ENCODE results near the gene SNX15.

Gene SNX15

DNA sequence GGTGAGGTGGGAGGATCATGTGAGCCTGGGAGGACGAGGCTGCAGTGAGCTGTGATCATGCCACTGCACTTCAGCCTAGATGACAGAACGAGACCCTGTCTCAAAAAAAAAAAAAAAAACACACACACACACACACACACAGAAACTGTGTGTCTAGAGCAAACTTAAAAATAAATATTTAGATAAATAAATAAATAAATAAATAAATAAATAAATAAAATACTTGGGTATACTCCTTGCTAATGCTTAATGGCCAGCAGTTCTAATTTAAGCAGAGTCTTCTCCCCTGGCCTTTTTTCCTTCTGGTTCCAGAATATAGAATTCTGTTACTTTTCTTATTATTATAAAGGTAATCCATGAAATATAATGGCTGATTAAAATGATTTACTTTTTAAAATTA is 18.4 kb upstream of the SNX15 start:
- Histone ChIP-seq H3K4me3 (replicated peaks; ENCODE audit: insufficient read depth, low read length) (no peak overlapping the region), H3K27me3 (ENCODE audit: insufficient read depth, poor library complexity, severe bottlenecking) (no peaks in the 10 kb centered on the region), H3K27ac (replicated peaks) (no peak overlapping the region)
- no peak for DNase-seq (ENCODE audit: low read depth in 1 of 2, low spot score in 1 of 2)
- no peak for TF ChIP-seq SPI1 (IDR thresholded peaks at IDR 0.05; ENCODE audit: borderline replicate concordance, low read depth)
- TF ChIP-seq POLR2AphosphoS5 (IDR thresholded peaks at IDR 0.05; ENCODE audit: low read depth), result no peak
- TF ChIP-seq, protein P1, sequence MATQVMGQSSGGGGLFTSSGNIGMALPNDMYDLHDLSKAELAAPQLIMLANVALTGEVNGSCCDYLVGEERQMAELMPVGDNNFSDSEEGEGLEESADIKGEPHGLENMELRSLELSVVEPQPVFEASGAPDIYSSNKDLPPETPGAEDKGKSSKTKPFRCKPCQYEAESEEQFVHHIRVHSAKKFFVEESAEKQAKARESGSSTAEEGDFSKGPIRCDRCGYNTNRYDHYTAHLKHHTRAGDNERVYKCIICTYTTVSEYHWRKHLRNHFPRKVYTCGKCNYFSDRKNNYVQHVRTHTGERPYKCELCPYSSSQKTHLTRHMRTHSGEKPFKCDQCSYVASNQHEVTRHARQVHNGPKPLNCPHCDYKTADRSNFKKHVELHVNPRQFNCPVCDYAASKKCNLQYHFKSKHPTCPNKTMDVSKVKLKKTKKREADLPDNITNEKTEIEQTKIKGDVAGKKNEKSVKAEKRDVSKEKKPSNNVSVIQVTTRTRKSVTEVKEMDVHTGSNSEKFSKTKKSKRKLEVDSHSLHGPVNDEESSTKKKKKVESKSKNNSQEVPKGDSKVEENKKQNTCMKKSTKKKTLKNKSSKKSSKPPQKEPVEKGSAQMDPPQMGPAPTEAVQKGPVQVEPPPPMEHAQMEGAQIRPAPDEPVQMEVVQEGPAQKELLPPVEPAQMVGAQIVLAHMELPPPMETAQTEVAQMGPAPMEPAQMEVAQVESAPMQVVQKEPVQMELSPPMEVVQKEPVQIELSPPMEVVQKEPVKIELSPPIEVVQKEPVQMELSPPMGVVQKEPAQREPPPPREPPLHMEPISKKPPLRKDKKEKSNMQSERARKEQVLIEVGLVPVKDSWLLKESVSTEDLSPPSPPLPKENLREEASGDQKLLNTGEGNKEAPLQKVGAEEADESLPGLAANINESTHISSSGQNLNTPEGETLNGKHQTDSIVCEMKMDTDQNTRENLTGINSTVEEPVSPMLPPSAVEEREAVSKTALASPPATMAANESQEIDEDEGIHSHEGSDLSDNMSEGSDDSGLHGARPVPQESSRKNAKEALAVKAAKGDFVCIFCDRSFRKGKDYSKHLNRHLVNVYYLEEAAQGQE (IDR thresholded peaks at IDR 0.05; ENCODE audit: insufficient replicate concordance, low read depth), result no peak
- TF ChIP-seq, protein P2, sequence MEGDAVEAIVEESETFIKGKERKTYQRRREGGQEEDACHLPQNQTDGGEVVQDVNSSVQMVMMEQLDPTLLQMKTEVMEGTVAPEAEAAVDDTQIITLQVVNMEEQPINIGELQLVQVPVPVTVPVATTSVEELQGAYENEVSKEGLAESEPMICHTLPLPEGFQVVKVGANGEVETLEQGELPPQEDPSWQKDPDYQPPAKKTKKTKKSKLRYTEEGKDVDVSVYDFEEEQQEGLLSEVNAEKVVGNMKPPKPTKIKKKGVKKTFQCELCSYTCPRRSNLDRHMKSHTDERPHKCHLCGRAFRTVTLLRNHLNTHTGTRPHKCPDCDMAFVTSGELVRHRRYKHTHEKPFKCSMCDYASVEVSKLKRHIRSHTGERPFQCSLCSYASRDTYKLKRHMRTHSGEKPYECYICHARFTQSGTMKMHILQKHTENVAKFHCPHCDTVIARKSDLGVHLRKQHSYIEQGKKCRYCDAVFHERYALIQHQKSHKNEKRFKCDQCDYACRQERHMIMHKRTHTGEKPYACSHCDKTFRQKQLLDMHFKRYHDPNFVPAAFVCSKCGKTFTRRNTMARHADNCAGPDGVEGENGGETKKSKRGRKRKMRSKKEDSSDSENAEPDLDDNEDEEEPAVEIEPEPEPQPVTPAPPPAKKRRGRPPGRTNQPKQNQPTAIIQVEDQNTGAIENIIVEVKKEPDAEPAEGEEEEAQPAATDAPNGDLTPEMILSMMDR (IDR thresholded peaks at IDR 0.05; ENCODE audit: insufficient read depth, low read length), result no peak
- TF ChIP-seq GABPA (IDR thresholded peaks at IDR 0.05; ENCODE audit: low read depth), result no peak

DNA sequence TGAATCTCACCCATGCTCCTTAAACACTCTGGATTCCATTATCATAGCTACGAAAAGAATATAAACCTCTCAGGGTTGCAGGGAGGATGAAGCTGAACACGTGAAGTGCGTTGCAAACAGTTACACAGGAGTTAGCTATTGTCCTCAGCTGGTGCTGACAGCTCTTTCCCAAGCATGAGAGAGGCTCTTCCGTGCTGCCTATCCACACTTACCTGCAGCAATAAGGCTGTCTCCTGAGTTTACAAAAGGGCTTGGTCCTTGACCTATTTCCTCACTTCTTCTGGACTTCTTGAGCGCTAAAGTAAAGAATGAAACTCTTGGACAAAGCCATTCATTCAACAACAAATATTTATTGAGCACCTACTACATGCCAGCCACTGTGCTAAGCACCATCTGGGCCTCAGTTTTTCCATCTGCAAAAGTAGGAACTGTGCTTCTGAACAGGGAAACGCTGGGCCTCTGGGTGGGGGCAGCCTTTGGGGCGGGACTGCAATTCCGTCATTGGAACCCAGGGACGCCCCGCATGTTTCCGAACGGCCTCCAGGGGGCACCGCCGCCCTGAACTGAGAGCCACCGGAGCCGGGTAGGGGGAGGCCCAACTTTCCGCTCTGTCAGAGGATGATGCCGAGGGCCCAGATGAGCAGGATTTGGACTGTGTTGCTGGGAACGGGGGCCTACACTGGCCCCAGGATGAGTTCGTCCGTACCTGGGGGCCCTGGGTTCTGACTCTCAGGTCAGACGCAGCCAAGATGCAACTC is 13.9 kb upstream of the SNX15 start:
- Histone ChIP-seq H3K4me3 (replicated peaks; ENCODE audit: insufficient read depth, low read length) (peak overlapping the region; percentile 60), H3K27ac (replicated peaks) (peak overlapping the region; percentile 89)
- TF ChIP-seq, protein P2 (IDR thresholded peaks at IDR 0.05; ENCODE audit: insufficient read depth, low read length), result peak; percentile 64
- TF ChIP-seq, protein P1 (IDR thresholded peaks at IDR 0.05; ENCODE audit: insufficient replicate concordance, low read depth), result no peak
- TF ChIP-seq POLR2AphosphoS5 (IDR thresholded peaks at IDR 0.05; ENCODE audit: low read depth) (no peak), GABPA (IDR thresholded peaks at IDR 0.05; ENCODE audit: low read depth) (no peak), SPI1 (IDR thresholded peaks at IDR 0.05; ENCODE audit: borderline replicate concordance, low read depth) (peak; percentile 81; the same call in 1 of the 2 replicates)

DNA sequence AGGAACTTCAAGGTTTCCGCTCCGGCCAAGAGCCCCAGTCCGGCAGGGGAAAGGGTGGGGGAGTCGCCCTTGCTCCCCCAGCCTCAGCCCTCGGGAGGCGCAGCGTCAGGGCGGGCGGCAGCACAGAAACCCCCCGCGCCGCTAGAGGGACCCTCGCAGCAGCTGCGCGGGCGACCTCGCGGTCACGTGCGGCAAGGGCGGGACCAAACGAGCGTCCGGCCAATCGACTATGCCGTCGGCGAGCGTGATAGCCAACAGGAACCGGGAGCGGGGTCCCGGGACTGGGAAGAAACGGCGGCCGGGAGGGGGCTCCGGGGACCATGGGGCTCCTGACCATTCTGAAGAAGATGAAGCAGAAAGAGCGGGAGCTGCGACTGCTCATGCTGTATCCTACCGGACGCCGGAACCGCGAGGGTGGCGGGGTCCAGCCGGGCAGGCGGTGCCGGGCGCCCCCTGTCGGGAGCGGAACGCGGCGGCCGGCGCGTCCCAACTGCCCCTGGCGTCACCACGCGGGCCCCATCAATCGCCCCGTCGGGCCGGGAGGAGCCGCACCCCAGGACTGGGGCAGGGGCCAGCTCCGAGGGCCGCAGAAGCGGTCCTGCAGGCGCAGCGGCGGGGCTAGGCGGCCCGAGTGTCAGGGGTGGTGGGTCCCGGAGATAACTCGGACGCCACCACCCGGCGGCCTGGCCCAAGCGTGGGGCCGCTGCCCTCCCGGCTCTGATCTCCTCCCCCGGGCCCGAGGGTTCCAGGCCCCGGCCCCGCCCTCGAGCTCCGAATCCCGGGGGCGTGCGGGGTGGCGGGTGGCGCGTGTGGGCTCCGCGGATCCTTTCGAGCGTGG is 13.1 kb upstream of the SNX15 start, which contains the start of gene ARL2:
ARL2 (plus strand) TSS at position 273 of the 838 bp plus-strand sequence; CDS start at position 321, 48 bp downstream.
- DNase-seq (ENCODE audit: low read depth in 1 of 2, low spot score in 1 of 2), result peak; percentile 81 to 92
- Histone ChIP-seq H3K27me3 (ENCODE audit: insufficient read depth, poor library complexity, severe bottlenecking) (no peaks in the 10 kb centered on the region), H3K27ac (replicated peaks) (peak within 1 kb of the TSS; percentile 89), H3K4me3 (replicated peaks; ENCODE audit: insufficient read depth, low read length) (peak within 1 kb of the TSS; percentile 60)
- TF ChIP-seq SPI1 (IDR thresholded peaks at IDR 0.05; ENCODE audit: borderline replicate concordance, low read depth), result no peak
- TF ChIP-seq, protein P1 (IDR thresholded peaks at IDR 0.05; ENCODE audit: insufficient replicate concordance, low read depth), result no peak
- TF ChIP-seq, protein P2 (IDR thresholded peaks at IDR 0.05; ENCODE audit: insufficient read depth, low read length), result peak; percentile 76
- TF ChIP-seq GABPA (IDR thresholded peaks at IDR 0.05; ENCODE audit: low read depth), result no peak
- TF ChIP-seq POLR2AphosphoS5 (IDR thresholded peaks at IDR 0.05; ENCODE audit: low read depth), result peak; percentile 31; the same call in 1 of the 2 replicates

More for the DNA sequence above, 13.9 kb upstream of the SNX15 start:
- H3K27me3 ChIP-seq (ENCODE audit: insufficient read depth, poor library complexity, severe bottlenecking), result no peaks in the 10 kb centered on the region
- peak; percentile 85 to 96 for DNase-seq (ENCODE audit: low read depth in 1 of 2, low spot score in 1 of 2)

All from HL-60 (cell line).